Measurements from ENCODE around the gene ZSCAN10.

ZSCAN10 gene

GRCh38 chr16:3134338-3135125 lies 35.4 kb upstream of the ZSCAN10 start, which contains the start of gene ZNF213:
Gene ZNF213 (plus strand): TSS chr16:3135029. CDS start chr16:3137281, 2,252 bp downstream.
- DNase-seq (ENCODE audit: low read depth) = peak; percentile 89

GRCh38 chr16:3133844-3134243 lies 34.8 kb upstream of the ZSCAN10 start:
- no peak for DNase-seq (ENCODE audit: low read depth)

- peak; percentile 16 for DNase-seq (ENCODE audit: low read depth)
Measured at GRCh38 chr16:3131755-3132377, 32.8 kb upstream of the ZSCAN10 start.

- DNase-seq (ENCODE audit: low read depth) = peak; percentile 52
Measured at GRCh38 chr16:3129137-3130131, 30.3 kb upstream of the ZSCAN10 start.

GRCh38 chr16:3127745-3128144 lies 28.7 kb upstream of the ZSCAN10 start:
- DNase-seq (ENCODE audit: low read depth) = no peak

GRCh38 chr16:3123986-3124886 lies 25.1 kb upstream of the ZSCAN10 start:
- DNase-seq (ENCODE audit: low read depth) = peak; percentile 95

- DNase-seq (ENCODE audit: low read depth) = no peak
Measured at GRCh38 chr16:3122926-3123570, 24.0 kb upstream of the ZSCAN10 start.

- no peak for DNase-seq (ENCODE audit: low read depth)
Measured at GRCh38 chr16:3121851-3122467, 22.9 kb upstream of the ZSCAN10 start.

GRCh38 chr16:3120435-3120834 lies 21.3 kb upstream of the ZSCAN10 start:
- no peak for DNase-seq (ENCODE audit: low read depth)

- DNase-seq (ENCODE audit: low read depth) = no peak
Measured at GRCh38 chr16:3119701-3120408, 20.8 kb upstream of the ZSCAN10 start.

- DNase-seq (ENCODE audit: low read depth) = no peak
Measured at GRCh38 chr16:3119286-3119685, 20.2 kb upstream of the ZSCAN10 start.

- no peak for DNase-seq (ENCODE audit: low read depth)
Measured at GRCh38 chr16:3118846-3119245, 19.8 kb upstream of the ZSCAN10 start.

GRCh38 chr16:3118204-3118790 lies 19.2 kb upstream of the ZSCAN10 start:
- no peak for DNase-seq (ENCODE audit: low read depth)

- no peak for DNase-seq (ENCODE audit: low read depth)
Measured at GRCh38 chr16:3115561-3115960, 16.5 kb upstream of the ZSCAN10 start.

GRCh38 chr16:3115003-3115402 lies 15.9 kb upstream of the ZSCAN10 start:
- no peak for DNase-seq (ENCODE audit: low read depth)

GRCh38 chr16:3113765-3114479 lies 14.8 kb upstream of the ZSCAN10 start:
- DNase-seq (ENCODE audit: low read depth) = no peak

- no peak for DNase-seq (ENCODE audit: low read depth)
Measured at GRCh38 chr16:3112881-3113574, 13.9 kb upstream of the ZSCAN10 start.

Measured in activated T-helper 9 cell treated with anti-CD3 and anti-CD28 coated beads, Interleukin-2, amount 50 U/mL, for 16 hours (primary cell).